Endothelial cell of umbilical vein (primary cell): Measurements from ENCODE around the gene B3GAT1.

ENCODE experiments used
- CTCF ChIP-seq, 2 donors: IDR thresholded peaks; 1 replicate in 1 of 2; 2 replicates in 1 of 2; pipeline ENCODE4 v1.5.1; 2011; ENCODE audit warnings: low read length in 2 of 2, mild to moderate bottlenecking in 2 of 2, moderate library complexity in 2 of 2, control low read depth in 1 of 2, inconsistent platforms in 1 of 2, low read depth in 1 of 2; ENCODE audit not compliant: insufficient read depth in 1 of 2; ENCODE audit errors: extremely low read depth in 1 of 2
- POLR2A ChIP-seq: IDR thresholded peaks from 2 replicates; pipeline ENCODE4 v1.6.1; 2012; ENCODE audit warnings: low read depth, mild to moderate bottlenecking, control low read depth, low read length

- TF ChIP-seq CTCF (IDR thresholded peaks at IDR 0.05; ENCODE audit: extremely low read depth in 1 of 2, insufficient read depth in 1 of 2, low read depth in 1 of 2, low read length in 2 of 2) (no peak), POLR2A (no peak)
Measured at GRCh38 chr11:134370526-134371435, 41.3 kb downstream of the B3GAT1 start.
